Effector memory CD8-positive, alpha-beta T cell (primary cell): ENCODE data around the gene SLAMF7.

ENCODE experiments used
- ATAC-seq: fragments of 150-1000 bp; cut with Tn5 transposase; replicated peaks from 2 replicates; pipeline ENCODE4 v1.10.0; 2021; ENCODE audit warnings: mild to moderate bottlenecking, moderate library complexity
- DNase-seq, 3 experiments: peaks; one replicate each; pipeline ENCODE4 v3.0.0; 2021
- H3K27ac Mint-ChIP-seq, 2 donors: one replicate each; pipeline ENCODE4 v1.8.0; 2022; ENCODE audit warnings: mild to moderate bottlenecking in 2 of 2, mixed read lengths in 2 of 2, moderate library complexity in 2 of 2
- H3K27me3 Mint-ChIP-seq, 2 donors: one replicate each; pipeline ENCODE4 v1.8.0; 2022; ENCODE audit warnings: mixed read lengths in 2 of 2
- H3K36me3 Mint-ChIP-seq: one replicate; pipeline ENCODE4 v1.8.0; 2022; ENCODE audit warnings: mild to moderate bottlenecking, moderate library complexity, mixed read lengths; ENCODE audit not compliant: insufficient read depth
- H3K4me1 Mint-ChIP-seq, 2 donors: one replicate each; pipeline ENCODE4 v1.8.0; 2022; ENCODE audit warnings: low read depth in 2 of 2, mixed read lengths in 2 of 2
- H3K4me3 Mint-ChIP-seq, 2 donors: one replicate each; pipeline ENCODE4 v1.8.0; 2022; ENCODE audit warnings: mild to moderate bottlenecking in 2 of 2, mixed read lengths in 2 of 2, moderate library complexity in 2 of 2
- H3K9me3 Mint-ChIP-seq, 2 donors: one replicate each; pipeline ENCODE4 v1.8.0; 2022; ENCODE audit warnings: mixed read lengths in 2 of 2

Gene SLAMF7

GRCh38 chr1:160744199-160744851 is 5.3 kb downstream of the SLAMF7 start:
- ATAC-seq (peak; percentile 72), DNase-seq (peak in 1 of 3 experiments; percentile 38)
- peak overlapping the region; percentile 76 to 88 for H3K4me3 Mint-ChIP-seq
- H3K36me3 Mint-ChIP-seq = peaks cover 43% of the 10 kb centered on the region
- no peaks in the 10 kb centered on the region for H3K27me3 Mint-ChIP-seq
- peaks cover 68 to 89% of the 10 kb centered on the region in 2 donors for H3K4me1 Mint-ChIP-seq
- peak overlapping the region; percentile 82 to 98 for H3K27ac Mint-ChIP-seq
- no peaks in the 10 kb centered on the region for H3K9me3 Mint-ChIP-seq

GRCh38 chr1:160744852-160745520 is 5.9 kb downstream of the SLAMF7 start:
- no peak for DNase-seq
- Mint-ChIP-seq H3K9me3 (no peaks in the 10 kb centered on the region), H3K27ac (peak overlapping the region; percentile 82 to 98), H3K36me3 (peaks cover 47% of the 10 kb centered on the region), H3K27me3 (no peaks in the 10 kb centered on the region), H3K4me3 (peak overlapping the region; percentile 76 to 88), H3K4me1 (peaks cover 70 to 88% of the 10 kb centered on the region in 2 donors)
- no peak for ATAC-seq

- Mint-ChIP-seq H3K36me3 (peaks cover 47% of the 10 kb centered on the region), H3K9me3 (no peaks in the 10 kb centered on the region), H3K4me1 (peaks cover 74 to 89% of the 10 kb centered on the region in 2 donors), H3K4me3 (peak overlapping the region; percentile 76 to 88), H3K27me3 (no peaks in the 10 kb centered on the region), H3K27ac (peak overlapping the region in 1 of 2 donors; percentile 98)
- ATAC-seq (no peak), DNase-seq (no peak)
Measured at GRCh38 chr1:160745551-160745950, 6.5 kb downstream of the SLAMF7 start.

- no peak for DNase-seq
- H3K9me3 Mint-ChIP-seq = no peaks in the 10 kb centered on the region
- peak overlapping the region; percentile 25 to 88 for H3K4me3 Mint-ChIP-seq
- peak overlapping the region; percentile 49 to 98 for H3K27ac Mint-ChIP-seq
- no peaks in the 10 kb centered on the region for H3K27me3 Mint-ChIP-seq
- H3K36me3 Mint-ChIP-seq = peaks cover 55% of the 10 kb centered on the region
- peaks cover 75 to 90% of the 10 kb centered on the region in 2 donors for H3K4me1 Mint-ChIP-seq
- ATAC-seq = no peak
Measured at GRCh38 chr1:160746836-160747500, 7.9 kb downstream of the SLAMF7 start.

GRCh38 chr1:160747717-160748116 is 8.7 kb downstream of the SLAMF7 start:
- ATAC-seq = no peak
- Mint-ChIP-seq H3K27ac (peak overlapping the region; percentile 79 to 98), H3K4me1 (peaks cover 74 to 90% of the 10 kb centered on the region in 2 donors), H3K27me3 (no peaks in the 10 kb centered on the region), H3K4me3 (peak overlapping the region; percentile 38 to 88), H3K9me3 (no peaks in the 10 kb centered on the region), H3K36me3 (peaks cover 55% of the 10 kb centered on the region)
- DNase-seq = no peak

GRCh38 chr1:160748181-160748877 is 9.3 kb downstream of the SLAMF7 start:
- ATAC-seq (no peak), DNase-seq (no peak)
- Mint-ChIP-seq H3K36me3 (peaks cover 61% of the 10 kb centered on the region), H3K9me3 (no peaks in the 10 kb centered on the region), H3K27ac (peak overlapping the region; percentile 79 to 98), H3K27me3 (no peaks in the 10 kb centered on the region), H3K4me1 (peaks cover 74 to 90% of the 10 kb centered on the region in 2 donors), H3K4me3 (peak overlapping the region; percentile 38 to 88)

GRCh38 chr1:160748878-160749269 is 9.8 kb downstream of the SLAMF7 start:
- H3K4me1 Mint-ChIP-seq = peaks cover 75 to 90% of the 10 kb centered on the region in 2 donors
- peak overlapping the region; percentile 79 to 98 for H3K27ac Mint-ChIP-seq
- ATAC-seq (no peak), DNase-seq (no peak)
- H3K36me3 Mint-ChIP-seq = peaks cover 62% of the 10 kb centered on the region
- H3K4me3 Mint-ChIP-seq = peak overlapping the region; percentile 38 to 88
- no peaks in the 10 kb centered on the region for H3K27me3 Mint-ChIP-seq
- H3K9me3 Mint-ChIP-seq = no peaks in the 10 kb centered on the region

GRCh38 chr1:160750608-160751007 is 11.6 kb downstream of the SLAMF7 start:
- H3K4me3 Mint-ChIP-seq = peak overlapping the region; percentile 48 to 53
- H3K9me3 Mint-ChIP-seq = no peaks in the 10 kb centered on the region
- H3K27me3 Mint-ChIP-seq = no peaks in the 10 kb centered on the region
- H3K4me1 Mint-ChIP-seq = peaks cover 65 to 84% of the 10 kb centered on the region in 2 donors
- H3K27ac Mint-ChIP-seq = peak overlapping the region; percentile 94 to 98
- peaks cover 68% of the 10 kb centered on the region for H3K36me3 Mint-ChIP-seq
- DNase-seq = no peak
- no peak for ATAC-seq

GRCh38 chr1:160752406-160752805 is 13.4 kb downstream of the SLAMF7 start:
- Mint-ChIP-seq H3K4me1 (peaks cover 79 to 86% of the 10 kb centered on the region in 2 donors), H3K36me3 (peaks cover 68% of the 10 kb centered on the region), H3K27me3 (no peaks in the 10 kb centered on the region), H3K27ac (peak overlapping the region; percentile 94 to 98), H3K4me3 (peak overlapping the region; percentile 40 to 73), H3K9me3 (peaks cover 4 to 10% of the 10 kb centered on the region in 2 donors)
- DNase-seq (no peak), ATAC-seq (no peak)

- H3K27me3 Mint-ChIP-seq = no peaks in the 10 kb centered on the region
- peak overlapping the region; percentile 19 to 32 for H3K4me3 Mint-ChIP-seq
- no peak for DNase-seq
- no peak for ATAC-seq
- H3K4me1 Mint-ChIP-seq = peaks cover 78 to 86% of the 10 kb centered on the region in 2 donors
- peaks cover 4 to 10% of the 10 kb centered on the region in 2 donors for H3K9me3 Mint-ChIP-seq
- peak overlapping the region; percentile 94 to 98 for H3K27ac Mint-ChIP-seq
- H3K36me3 Mint-ChIP-seq = peaks cover 65% of the 10 kb centered on the region
Measured at GRCh38 chr1:160752924-160753323, 13.9 kb downstream of the SLAMF7 start.

- DNase-seq (no peak), ATAC-seq (no peak)
- Mint-ChIP-seq H3K4me1 (peaks cover 72 to 85% of the 10 kb centered on the region in 2 donors), H3K27me3 (no peaks in the 10 kb centered on the region), H3K4me3 (peak overlapping the region in 1 of 2 donors; percentile 38), H3K27ac (peak overlapping the region; percentile 94 to 98), H3K36me3 (peaks cover 62% of the 10 kb centered on the region), H3K9me3 (peaks cover 4 to 10% of the 10 kb centered on the region in 2 donors)
Measured at GRCh38 chr1:160753594-160753993, 14.5 kb downstream of the SLAMF7 start.

GRCh38 chr1:160755461-160755860 is 16.4 kb downstream of the SLAMF7 start:
- ATAC-seq = no peak
- Mint-ChIP-seq H3K4me3 (peak overlapping the region; percentile 62 to 80), H3K9me3 (peaks cover 4 to 10% of the 10 kb centered on the region in 2 donors), H3K27ac (peak overlapping the region; percentile 94 to 98), H3K36me3 (peaks cover 49% of the 10 kb centered on the region), H3K4me1 (peaks cover 65 to 78% of the 10 kb centered on the region in 2 donors), H3K27me3 (no peaks in the 10 kb centered on the region)
- no peak for DNase-seq
